ENCODE results near the gene SLC34A2.
"Not testable (repeated sequence)": the region's sequence is repeated elsewhere in the genome, so short reads cannot be mapped to it uniquely, and the experiment has no call there.

SLC34A2 gene
- total RNA-seq = 0 to 0.13 (median 0) reads per million in 9 experiments

- DNase-seq = no peak
- no peak for ATAC-seq (replicated peaks)
- peak within 1 kb of the TSS; percentile 34 to 36 for H3K4me3 Mint-ChIP-seq
These were observed at the start of gene SLC34A2 for GRCh38 chr4:25654971-25655963. TSS of gene SLC34A2 (plus strand) at chr4:25655851. CDS start at chr4:25662501, 6,650 bp downstream.

GRCh38 chr4:25608644-25609043 lies 47.0 kb upstream of the SLC34A2 start:
- Mint-ChIP-seq H3K36me3 (ENCODE audit: insufficient read depth) (no peaks in the 10 kb centered on the region), H3K27me3 (peaks cover 12 to 18% of the 10 kb centered on the region in 2 donors)
- no peak for ATAC-seq (replicated peaks)

More at GRCh38 chr4:25654971-25655963, at the start of gene SLC34A2:
- Mint-ChIP-seq H3K4me1 (ENCODE audit: low read depth in 2 of 2) (peaks cover 3 to 10% of the 10 kb centered on the region in 2 donors), H3K27me3 (peaks cover 43 to 57% of the 10 kb centered on the region in 2 donors), H3K36me3 (ENCODE audit: insufficient read depth) (no peaks in the 10 kb centered on the region), H3K9me3 (no peaks in the 10 kb centered on the region), H3K27ac (no peak within 1 kb of the TSS)

GRCh38 chr4:25609976-25610375 lies 45.7 kb upstream of the SLC34A2 start:
- Mint-ChIP-seq H3K27ac (no peak overlapping the region), H3K36me3 (ENCODE audit: insufficient read depth) (no peaks in the 10 kb centered on the region), H3K4me1 (ENCODE audit: low read depth in 2 of 2) (no peaks in the 10 kb centered on the region), H3K27me3 (peaks cover 12 to 13% of the 10 kb centered on the region in 2 donors), H3K9me3 (no peaks in the 10 kb centered on the region), H3K4me3 (no peak overlapping the region)
- ATAC-seq (replicated peaks) (no peak), DNase-seq (no peak)

More at GRCh38 chr4:25608644-25609043, 47.0 kb upstream of the SLC34A2 start:
- no peaks in the 10 kb centered on the region for H3K9me3 Mint-ChIP-seq
- no peak overlapping the region for H3K27ac Mint-ChIP-seq
- no peak for DNase-seq
- no peak overlapping the region for H3K4me3 Mint-ChIP-seq
- no peaks in the 10 kb centered on the region for H3K4me1 Mint-ChIP-seq (ENCODE audit: low read depth in 2 of 2)

- not testable (repeated sequence) for H3K27me3 Mint-ChIP-seq; ATAC-seq (replicated peaks); H3K27ac Mint-ChIP-seq; H3K9me3 Mint-ChIP-seq; DNase-seq; H3K36me3 Mint-ChIP-seq (ENCODE audit: insufficient read depth); H3K4me3 Mint-ChIP-seq; H3K4me1 Mint-ChIP-seq (ENCODE audit: low read depth in 2 of 2)
These were observed 42.0 kb upstream of the SLC34A2 start for GRCh38 chr4:25613613-25614012.

GRCh38 chr4:25614807-25615206 lies 40.8 kb upstream of the SLC34A2 start:
- H3K9me3 Mint-ChIP-seq = no peaks in the 10 kb centered on the region
- H3K4me3 Mint-ChIP-seq = no peak overlapping the region
- ATAC-seq (replicated peaks) = no peak
- no peak for DNase-seq
- no peaks in the 10 kb centered on the region for H3K4me1 Mint-ChIP-seq (ENCODE audit: low read depth in 2 of 2)
- H3K36me3 Mint-ChIP-seq (ENCODE audit: insufficient read depth) = no peaks in the 10 kb centered on the region
- no peaks in the 10 kb centered on the region for H3K27me3 Mint-ChIP-seq
- no peak overlapping the region for H3K27ac Mint-ChIP-seq

GRCh38 chr4:25621027-25621930 lies 34.4 kb upstream of the SLC34A2 start:
- Mint-ChIP-seq H3K36me3 (ENCODE audit: insufficient read depth) (no peaks in the 10 kb centered on the region), H3K27me3 (peaks cover 0 to 26% of the 10 kb centered on the region in 2 donors), H3K27ac (no peak overlapping the region), H3K4me1 (ENCODE audit: low read depth in 2 of 2) (peaks cover 4 to 15% of the 10 kb centered on the region in 2 donors), H3K9me3 (no peaks in the 10 kb centered on the region), H3K4me3 (no peak overlapping the region)
- ATAC-seq (replicated peaks) (no peak), DNase-seq (no peak)

GRCh38 chr4:25624616-25625015 lies 31.0 kb upstream of the SLC34A2 start:
- Mint-ChIP-seq H3K36me3 (ENCODE audit: insufficient read depth) (no peaks in the 10 kb centered on the region), H3K27me3 (peaks cover 0 to 26% of the 10 kb centered on the region in 2 donors), H3K9me3 (no peaks in the 10 kb centered on the region), H3K27ac (no peak overlapping the region), H3K4me3 (no peak overlapping the region), H3K4me1 (ENCODE audit: low read depth in 2 of 2) (peaks cover 4 to 15% of the 10 kb centered on the region in 2 donors)
- no peak for ATAC-seq (replicated peaks)
- no peak for DNase-seq

GRCh38 chr4:25628451-25628850 lies 27.2 kb upstream of the SLC34A2 start:
- no peak overlapping the region for H3K4me3 Mint-ChIP-seq
- H3K27ac Mint-ChIP-seq = no peak overlapping the region
- DNase-seq = no peak
- H3K36me3 Mint-ChIP-seq (ENCODE audit: insufficient read depth) = no peaks in the 10 kb centered on the region
- no peak for ATAC-seq (replicated peaks)
- no peaks in the 10 kb centered on the region for H3K4me1 Mint-ChIP-seq (ENCODE audit: low read depth in 2 of 2)
- H3K27me3 Mint-ChIP-seq = peaks cover 10 to 26% of the 10 kb centered on the region in 2 donors
- no peaks in the 10 kb centered on the region for H3K9me3 Mint-ChIP-seq

GRCh38 chr4:25632135-25632534 lies 23.5 kb upstream of the SLC34A2 start:
- H3K4me3 Mint-ChIP-seq = no peak overlapping the region
- peaks cover 4% of the 10 kb centered on the region for H3K36me3 Mint-ChIP-seq (ENCODE audit: insufficient read depth)
- H3K9me3 Mint-ChIP-seq = no peaks in the 10 kb centered on the region
- peaks cover 23 to 35% of the 10 kb centered on the region in 2 donors for H3K27me3 Mint-ChIP-seq
- peaks cover 0 to 1% of the 10 kb centered on the region in 2 donors for H3K4me1 Mint-ChIP-seq (ENCODE audit: low read depth in 2 of 2)
- DNase-seq = no peak
- no peak overlapping the region for H3K27ac Mint-ChIP-seq
- ATAC-seq (replicated peaks) = no peak

- Mint-ChIP-seq H3K4me1 (ENCODE audit: low read depth in 2 of 2) (peaks cover 9 to 15% of the 10 kb centered on the region in 2 donors), H3K4me3 (no peak overlapping the region), H3K27ac (no peak overlapping the region), H3K9me3 (no peaks in the 10 kb centered on the region), H3K36me3 (ENCODE audit: insufficient read depth) (peaks cover 4% of the 10 kb centered on the region), H3K27me3 (peaks cover 30 to 35% of the 10 kb centered on the region in 2 donors)
- no peak for DNase-seq
- ATAC-seq (replicated peaks) = no peak
These were observed 22.1 kb upstream of the SLC34A2 start for GRCh38 chr4:25633541-25633940.

GRCh38 chr4:25635501-25635900 lies 20.1 kb upstream of the SLC34A2 start:
- no peak for ATAC-seq (replicated peaks)
- Mint-ChIP-seq H3K27ac (no peak overlapping the region), H3K27me3 (peaks cover 30 to 35% of the 10 kb centered on the region in 2 donors)

GRCh38 chr4:25637581-25638220 lies 17.9 kb upstream of the SLC34A2 start:
- Mint-ChIP-seq H3K9me3 (no peaks in the 10 kb centered on the region), H3K4me3 (peak overlapping the region in 1 of 2 donors; percentile 41), H3K4me1 (ENCODE audit: low read depth in 2 of 2) (peaks cover 9 to 23% of the 10 kb centered on the region in 2 donors), H3K27ac (peak overlapping the region in 1 of 2 donors; percentile 84), H3K36me3 (ENCODE audit: insufficient read depth) (peaks cover 4% of the 10 kb centered on the region), H3K27me3 (peaks cover 21 to 33% of the 10 kb centered on the region in 2 donors)
- DNase-seq (no peak), ATAC-seq (replicated peaks) (no peak)

More at GRCh38 chr4:25635501-25635900, 20.1 kb upstream of the SLC34A2 start:
- no peak overlapping the region for H3K4me3 Mint-ChIP-seq
- H3K9me3 Mint-ChIP-seq = no peaks in the 10 kb centered on the region
- DNase-seq = no peak
- H3K36me3 Mint-ChIP-seq (ENCODE audit: insufficient read depth) = peaks cover 4% of the 10 kb centered on the region
- H3K4me1 Mint-ChIP-seq (ENCODE audit: low read depth in 2 of 2) = peaks cover 9 to 23% of the 10 kb centered on the region in 2 donors

GRCh38 chr4:25638221-25638601 lies 17.4 kb upstream of the SLC34A2 start:
- H3K36me3 Mint-ChIP-seq (ENCODE audit: insufficient read depth) = peaks cover 4% of the 10 kb centered on the region
- H3K9me3 Mint-ChIP-seq = no peaks in the 10 kb centered on the region
- ATAC-seq (replicated peaks) (peak; percentile 60), DNase-seq (no peak)
- H3K4me1 Mint-ChIP-seq (ENCODE audit: low read depth in 2 of 2) = peaks cover 9 to 23% of the 10 kb centered on the region in 2 donors
- peak overlapping the region; percentile 28 to 41 for H3K4me3 Mint-ChIP-seq
- H3K27me3 Mint-ChIP-seq = peaks cover 21 to 31% of the 10 kb centered on the region in 2 donors
- H3K27ac Mint-ChIP-seq = peak overlapping the region in 1 of 2 donors; percentile 84
